HG03060 (cell line): ENCODE data around the gene OIP5.
A peak's percentile ranks its signal among the peaks of the same experiment; 100 is the strongest.
"Not testable (repeated sequence)": the region's sequence is repeated elsewhere in the genome, so short reads cannot be mapped to it uniquely, and the experiment has no call there.

Experiments used
- ATAC-seq: cut with Tn5 transposase; IDR thresholded peaks from one replicate; pipeline ENCODE4 v1.9.1; 2021; ENCODE audit warnings: low read depth, moderate number of reproducible peaks; ENCODE audit not compliant: unreplicated experiment

The OIP5 gene

DNA sequence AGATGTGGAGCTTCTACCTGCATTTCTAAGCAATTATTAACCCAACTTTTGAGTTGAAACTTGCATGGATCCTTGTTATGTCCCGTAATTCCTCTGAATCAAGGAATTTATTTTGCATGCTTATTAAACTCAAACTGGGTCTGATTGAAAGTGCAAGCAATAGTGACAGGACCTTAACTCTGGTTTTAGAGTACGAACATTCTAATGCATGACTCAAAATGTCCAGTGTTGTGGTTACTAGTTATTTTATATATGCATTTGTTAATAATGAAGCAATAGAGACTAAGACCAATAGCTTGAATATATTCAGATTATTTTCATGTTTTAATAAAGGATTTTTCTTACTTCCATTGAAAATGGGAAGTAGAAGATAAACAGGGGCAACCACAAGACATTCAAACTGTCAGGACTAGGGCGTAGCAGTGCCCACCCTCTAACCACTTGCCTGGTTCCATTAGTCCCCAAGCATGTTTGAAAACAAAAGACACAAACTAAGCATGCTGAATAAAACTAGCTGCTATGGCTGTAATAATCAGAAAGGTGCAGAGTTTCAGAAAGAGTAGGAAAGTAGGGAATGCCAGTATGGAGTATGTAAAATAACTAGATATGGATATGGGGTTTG lies 28.1 kb downstream of the OIP5 start:
- ATAC-seq: no peak

DNA sequence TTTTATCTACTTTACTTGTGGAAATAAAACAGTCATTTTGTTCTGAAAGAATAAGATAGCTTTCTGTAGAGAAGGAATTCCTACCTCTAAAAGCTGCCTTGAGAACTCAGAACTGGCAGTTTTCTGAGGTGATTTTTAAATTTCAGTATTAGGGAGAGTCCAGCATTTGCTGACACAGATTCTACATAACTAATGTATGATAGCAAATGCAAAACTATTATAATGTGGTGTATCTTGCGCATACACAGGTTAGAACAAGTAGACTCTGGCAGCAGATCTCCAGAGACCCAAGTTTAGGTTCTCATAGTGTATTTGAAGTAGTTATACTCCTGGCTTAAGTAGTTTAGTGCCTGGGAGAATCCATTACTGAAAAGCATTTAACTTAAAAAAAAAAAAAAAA lies 30.8 kb downstream of the OIP5 start:
- ATAC-seq: no peak

DNA sequence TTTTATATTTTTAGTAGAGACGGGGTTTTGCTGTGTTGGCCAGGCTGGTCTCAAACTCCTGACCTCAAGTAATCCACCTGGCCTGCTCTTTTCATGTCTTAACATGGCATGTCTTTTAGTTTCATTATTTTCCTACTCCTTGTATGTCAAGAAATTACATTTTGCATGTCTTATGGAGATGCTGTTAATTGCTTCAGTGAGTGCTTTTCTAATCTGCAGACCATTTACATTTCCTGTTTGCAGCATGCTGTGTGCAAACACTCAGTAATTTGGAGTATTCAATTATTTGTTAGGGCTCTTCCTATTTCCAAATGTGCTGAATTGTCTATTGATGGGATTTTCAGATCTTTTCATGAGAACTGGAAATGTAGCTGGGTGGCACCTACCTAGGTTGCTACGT lies 31.3 kb downstream of the OIP5 start:
- ATAC-seq: not testable (repeated sequence)

DNA sequence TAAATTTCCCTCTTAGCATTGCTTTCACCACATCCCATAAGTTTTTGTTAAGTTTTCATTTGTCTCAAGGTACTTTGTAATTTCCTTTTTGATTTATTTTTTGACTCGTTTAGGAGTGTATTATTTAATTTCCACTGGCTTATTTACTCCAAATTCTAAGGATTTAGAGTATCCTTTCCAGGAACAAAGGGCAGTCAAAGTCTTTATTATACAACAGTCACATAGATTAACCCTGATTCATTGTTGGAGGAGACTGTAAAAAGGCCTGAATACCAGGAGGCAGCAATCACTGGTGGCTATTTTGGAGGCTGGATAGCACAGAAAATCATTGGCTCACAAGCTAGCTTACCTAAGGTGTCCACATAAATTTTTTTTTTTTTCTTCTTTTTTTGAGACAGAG lies 39.9 kb downstream of the OIP5 start:
- ATAC-seq: no peak

DNA sequence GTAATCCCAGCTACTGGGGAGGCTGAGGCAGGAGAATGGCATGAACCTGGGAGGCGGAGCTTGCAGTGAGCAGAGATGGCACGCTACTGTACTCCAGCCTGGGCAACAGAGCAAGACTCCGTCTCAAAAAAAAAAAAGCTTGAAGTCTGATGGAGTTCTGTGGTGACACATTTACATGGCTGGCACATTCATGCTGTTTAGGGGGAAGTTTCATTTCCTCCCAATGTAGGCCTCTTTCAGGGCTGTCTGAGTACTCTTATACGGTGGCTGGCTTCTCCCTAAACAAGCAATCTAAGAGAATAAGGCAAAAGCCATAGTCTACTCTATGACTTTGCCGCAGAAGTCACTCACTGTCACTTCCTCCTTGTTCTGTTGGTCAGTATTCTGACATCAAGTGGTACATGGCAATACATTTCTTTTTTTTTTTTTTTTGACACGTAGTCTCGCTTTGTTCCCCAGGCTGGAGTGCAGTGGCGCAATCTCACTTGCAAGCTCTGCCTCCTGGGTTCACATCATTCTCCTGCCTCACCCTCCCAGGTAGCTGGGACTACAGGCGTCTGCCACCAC lies 41.2 kb downstream of the OIP5 start:
- ATAC-seq: peak; percentile 61

DNA sequence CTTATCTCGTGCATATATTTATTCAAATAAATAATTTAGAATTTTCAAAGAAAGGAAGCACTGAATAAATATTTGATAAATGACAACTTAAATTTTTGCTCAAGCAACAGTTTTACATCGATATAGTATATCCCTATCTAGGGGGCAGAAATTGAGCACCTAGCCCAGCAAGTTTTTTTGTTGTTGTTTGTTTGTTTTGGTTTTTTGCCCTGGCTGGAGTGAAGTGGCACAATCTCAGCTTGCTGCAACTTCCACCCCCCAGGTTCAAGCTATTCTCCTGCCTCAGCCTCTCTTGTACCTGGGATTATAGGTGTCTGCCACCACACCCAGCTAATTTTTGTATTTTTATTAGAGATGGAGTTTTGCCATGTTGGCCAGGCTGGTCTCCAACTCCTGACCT lies 42.4 kb downstream of the OIP5 start:
- ATAC-seq: no peak

DNA sequence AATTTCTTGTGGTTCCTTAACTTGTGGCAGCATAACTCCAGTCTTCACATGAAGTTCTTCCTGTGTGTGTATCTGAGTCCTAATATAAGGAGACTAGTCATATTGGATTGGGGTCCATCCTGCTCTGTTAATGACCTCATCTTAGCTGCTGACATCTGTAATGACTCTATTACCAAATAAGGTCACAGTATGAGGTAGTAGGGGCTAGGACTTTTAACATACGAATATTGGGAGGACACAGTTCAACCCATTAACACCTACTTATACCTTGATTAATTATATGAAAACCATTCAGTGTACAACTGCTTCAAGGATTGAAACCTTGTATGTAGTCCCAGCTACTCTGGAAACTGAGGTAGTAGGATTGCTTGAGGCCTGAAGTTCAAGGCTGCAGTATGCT lies 43.9 kb downstream of the OIP5 start:
- no peak for ATAC-seq

DNA sequence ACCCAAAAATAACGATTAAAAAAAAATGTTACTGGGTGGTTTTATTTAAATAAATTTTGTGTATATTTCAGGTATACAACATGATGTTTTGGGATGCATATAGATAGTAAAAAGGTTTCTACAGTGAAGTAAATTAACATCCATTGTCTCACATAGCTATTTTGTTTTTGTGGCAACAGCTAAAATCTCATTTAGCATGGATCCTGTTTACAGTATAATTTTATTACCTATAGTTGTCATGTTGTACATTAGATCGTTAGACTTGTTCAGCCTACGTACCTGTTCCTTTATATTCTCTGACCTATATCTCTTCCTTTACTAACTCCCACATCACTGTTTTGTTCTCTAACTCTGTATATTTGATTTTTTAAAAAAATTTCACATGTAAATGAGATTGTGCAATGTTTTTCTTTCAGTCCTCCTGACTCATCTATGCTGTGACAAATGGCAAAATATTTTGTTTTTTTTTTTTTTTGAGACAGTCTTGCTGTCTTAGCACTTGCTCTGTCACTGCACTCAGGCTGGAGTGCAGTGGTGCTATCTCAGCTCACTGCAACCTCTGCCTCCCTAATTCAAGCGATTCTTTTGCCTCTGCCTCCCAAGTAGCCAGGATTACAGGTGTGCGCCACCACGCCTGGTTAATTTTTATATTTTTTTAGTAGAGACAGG lies 45.6 kb downstream of the OIP5 start:
- no peak for ATAC-seq

DNA sequence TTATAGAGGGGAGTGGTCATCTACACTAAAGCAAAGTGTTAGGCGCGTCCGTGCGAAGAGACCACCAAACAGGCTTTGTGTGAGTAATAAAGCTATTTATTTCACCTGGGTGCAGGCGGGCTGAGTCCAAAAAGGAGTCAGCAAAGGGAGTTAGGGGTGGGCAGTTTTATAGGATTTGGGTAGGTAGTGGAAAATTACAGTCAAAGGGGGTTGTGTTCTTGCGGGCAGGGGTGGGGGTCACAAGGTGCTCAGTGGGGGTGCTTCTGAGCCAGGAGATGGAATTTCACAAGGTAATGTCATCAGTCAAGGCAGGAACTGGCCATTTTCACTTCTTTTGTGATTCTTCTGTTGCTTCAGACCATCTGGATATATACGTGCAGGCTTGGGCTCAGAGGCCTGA lies 47.1 kb downstream of the OIP5 start:
- ATAC-seq: no peak

DNA sequence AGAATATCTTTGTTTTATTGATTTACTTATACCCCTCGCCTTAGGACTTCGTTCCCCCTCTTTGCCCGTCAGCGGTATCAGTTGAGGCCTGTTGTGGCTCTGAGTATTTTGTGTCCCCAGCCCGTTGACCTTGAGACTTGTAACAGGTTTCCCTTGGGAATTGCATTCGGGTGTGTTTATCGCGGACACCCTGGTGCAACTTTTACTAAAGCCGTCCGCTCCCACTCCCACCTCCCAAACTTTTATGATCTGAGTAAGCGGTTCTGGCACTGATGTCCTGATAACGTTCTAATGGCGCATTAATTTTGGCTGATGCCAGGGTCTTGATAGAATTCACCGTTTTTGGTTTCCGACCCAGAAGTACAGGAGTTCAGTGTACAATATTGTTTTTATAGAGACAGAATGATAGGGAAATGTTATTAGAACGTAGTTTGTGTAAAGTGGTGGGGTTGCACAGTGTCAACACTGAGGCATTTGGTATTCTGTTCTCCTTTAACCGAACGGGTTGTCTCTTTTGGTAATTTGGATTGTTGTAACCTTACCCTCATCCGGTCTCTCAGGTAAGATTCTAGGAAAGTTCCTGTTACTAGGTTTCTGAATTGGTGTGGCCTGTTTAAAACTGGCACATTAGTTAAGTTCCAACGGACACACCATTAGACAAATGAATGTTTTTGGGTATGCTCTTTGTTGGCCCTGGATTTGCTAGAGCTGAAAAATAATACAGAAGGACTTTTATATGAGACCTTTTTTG lies 47.8 kb downstream of the OIP5 start:
- ATAC-seq: no peak

DNA sequence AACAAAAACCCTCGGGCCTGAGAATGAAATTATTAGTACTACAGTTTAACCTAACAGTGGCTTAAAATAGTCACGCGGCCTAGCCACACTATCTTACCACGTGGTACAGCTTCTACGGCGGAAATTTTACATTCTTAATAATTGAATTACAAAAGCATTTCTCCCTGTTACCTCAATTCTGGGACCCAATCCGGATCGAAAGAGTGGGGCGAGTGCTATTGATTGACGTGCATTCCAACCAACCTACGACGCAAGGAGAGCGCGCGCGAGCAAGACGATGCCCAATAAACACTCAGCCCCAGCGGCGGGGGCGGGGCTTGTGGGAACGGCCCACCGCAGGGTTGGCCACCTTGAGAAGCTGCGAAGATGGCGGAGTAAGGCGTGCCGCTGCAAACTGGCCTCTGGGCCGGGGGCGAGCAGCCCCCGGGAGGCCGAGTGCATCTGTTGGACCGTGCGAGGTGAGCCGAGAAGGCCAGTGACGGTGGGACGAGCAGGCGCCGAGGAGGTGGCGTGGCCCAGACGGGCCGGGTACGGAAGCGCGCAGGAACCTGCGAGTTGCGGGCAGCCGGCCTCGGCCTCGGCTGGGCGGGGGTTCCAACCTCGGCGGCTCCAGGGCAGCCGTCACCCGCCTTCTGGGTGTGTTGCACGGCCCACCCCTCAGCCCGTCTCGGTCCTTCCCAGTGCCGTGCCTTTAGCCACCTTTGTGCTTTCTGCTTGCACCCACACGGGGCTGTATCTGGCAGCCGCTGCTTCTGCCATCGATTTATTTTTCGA lies 48.6 kb downstream of the OIP5 start:
- peak; percentile 91 for ATAC-seq

DNA sequence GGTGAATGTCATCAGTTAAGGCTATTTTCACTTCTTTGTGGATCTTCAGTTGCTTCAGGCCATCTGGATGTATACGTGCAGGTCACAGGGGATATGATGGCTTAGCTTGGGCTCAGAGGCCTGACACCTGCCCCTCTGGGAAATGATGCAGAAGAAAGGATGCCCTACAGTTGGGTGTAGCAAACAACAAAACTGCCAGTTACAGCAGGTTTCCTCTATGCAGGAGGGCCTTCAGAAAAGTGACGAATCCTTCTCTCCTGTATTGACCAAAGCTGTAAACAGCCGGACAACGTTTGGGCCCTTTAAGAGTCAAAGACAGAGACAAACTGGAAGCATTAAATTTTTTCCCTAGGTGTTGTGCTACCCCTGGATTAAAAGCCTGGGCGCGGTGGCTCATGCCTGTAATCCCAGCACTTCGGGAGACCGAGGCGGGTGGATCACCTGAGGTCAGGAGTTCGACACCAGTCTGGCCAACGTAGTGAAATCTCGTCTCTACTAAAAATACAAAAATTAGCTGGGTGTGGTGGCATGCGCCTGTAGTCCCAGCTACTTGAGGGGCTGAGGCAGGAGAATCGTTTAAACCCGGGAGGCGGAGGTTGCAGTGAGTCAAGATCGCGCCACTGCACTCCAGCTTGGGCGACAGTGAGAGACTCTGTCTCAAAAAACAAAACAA lies 49.3 kb downstream of the OIP5 start:
- not testable (repeated sequence) for ATAC-seq

DNA sequence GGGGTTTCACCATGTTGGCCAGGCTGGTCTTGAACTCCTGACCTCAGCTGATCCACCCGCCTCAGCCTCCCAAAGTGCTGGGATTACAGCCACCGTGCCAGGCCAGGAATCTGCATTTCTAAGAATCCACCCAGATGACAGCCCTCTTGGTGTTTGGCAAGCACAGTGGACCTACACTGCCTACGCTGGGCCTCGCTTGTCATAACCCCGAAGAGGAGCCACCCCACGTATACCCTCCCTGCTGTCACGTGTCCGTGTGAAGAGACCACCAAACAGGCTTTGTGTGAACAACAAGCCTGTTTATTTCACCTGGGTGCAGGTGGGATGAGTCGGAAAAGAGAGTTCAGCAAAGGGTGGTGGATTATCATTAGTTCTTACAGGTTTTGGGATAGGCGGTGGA lies 50.0 kb downstream of the OIP5 start:
- not testable (repeated sequence) for ATAC-seq

DNA sequence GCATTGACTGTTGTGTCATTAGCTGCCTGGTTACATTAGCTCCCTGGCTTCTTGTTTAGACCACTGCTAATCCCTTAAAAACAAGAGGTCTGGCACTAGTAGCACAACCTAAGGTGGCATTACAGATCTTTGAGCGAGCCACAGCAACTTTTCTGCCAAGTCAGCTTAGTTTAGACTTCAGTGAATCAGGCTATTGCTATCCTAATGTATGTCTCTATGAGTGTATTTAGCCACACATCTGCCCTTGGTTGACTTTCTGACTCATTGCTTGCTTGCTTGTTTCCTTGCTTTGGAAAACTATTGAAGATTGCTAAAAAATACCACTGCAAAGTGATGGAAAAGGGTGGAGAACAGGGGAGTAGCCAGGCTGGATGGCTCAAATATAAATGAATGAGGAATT lies 51.2 kb downstream of the OIP5 start:
- no peak for ATAC-seq

DNA sequence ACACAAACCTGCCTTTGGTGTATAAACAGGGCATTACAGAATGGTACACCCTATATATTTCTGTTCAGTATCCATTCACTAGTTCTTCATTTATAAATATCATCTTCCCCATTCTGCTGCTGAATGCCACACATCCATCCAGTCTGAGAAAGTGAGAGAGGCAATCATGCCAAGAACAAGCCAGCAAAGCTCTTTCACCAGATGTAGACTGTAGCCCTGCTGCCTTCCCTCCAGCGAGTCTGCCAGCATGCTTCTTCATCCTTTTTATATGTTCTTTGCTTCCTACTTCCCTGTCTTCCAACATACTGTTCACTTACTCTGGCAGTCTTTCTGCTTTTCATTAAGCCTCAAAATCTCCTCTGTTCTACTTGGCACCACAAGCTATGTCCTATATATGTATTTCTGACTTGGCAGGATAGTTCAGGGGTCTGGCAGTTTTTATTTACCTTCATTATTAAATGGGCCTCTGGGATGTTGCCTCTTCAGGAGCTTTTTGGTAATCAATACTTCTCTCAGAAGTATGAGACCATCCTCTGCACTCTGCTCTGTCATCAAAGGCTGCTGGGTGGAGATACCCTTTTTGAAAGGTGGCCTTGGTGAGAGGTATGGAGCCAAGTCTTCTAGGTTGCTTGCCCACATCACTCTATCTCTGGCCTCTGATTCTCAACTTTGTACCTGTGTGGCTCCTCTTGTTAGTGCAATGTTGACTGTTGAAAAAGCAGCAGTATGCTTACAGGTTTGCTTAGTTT lies 52.7 kb downstream of the OIP5 start:
- no peak for ATAC-seq

DNA sequence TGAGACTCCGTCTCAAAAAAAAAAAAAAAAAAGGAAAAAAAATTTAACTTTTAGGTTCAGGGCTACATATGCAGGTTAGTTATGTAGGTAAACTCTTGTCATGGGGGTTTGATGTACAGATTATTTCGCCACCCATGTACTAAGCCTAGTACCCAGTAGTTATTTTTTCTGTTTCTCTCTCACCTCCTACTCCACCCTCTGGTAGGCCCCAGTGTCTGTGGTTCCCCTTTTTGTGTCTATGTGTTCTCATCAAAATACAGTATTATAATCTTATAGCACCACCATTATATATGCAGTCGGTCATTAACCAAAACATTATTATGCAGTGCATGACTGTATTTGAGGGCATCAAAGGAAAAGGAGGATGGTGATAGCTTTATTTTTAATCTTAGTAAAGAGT lies 54.1 kb downstream of the OIP5 start:
- ATAC-seq: no peak

DNA sequence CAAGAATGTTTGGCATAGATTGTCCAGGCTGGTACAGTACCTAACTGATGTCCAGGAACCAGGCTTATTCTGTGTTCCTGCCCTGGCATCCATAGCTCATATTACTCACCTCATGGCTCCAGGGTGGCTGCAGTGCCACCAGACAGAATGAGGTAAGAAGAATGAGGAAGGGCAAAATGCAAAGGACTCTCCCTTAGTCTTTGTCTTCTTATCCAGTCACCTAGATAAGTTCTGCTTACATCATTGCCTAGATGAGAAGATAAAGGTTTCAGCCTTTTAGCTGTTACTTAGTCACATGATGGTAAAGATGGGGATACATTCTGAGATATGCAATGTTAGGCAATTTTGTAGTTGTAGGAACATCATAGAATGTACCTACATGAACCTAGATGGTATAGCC lies 55.6 kb downstream of the OIP5 start:
- no peak for ATAC-seq

DNA sequence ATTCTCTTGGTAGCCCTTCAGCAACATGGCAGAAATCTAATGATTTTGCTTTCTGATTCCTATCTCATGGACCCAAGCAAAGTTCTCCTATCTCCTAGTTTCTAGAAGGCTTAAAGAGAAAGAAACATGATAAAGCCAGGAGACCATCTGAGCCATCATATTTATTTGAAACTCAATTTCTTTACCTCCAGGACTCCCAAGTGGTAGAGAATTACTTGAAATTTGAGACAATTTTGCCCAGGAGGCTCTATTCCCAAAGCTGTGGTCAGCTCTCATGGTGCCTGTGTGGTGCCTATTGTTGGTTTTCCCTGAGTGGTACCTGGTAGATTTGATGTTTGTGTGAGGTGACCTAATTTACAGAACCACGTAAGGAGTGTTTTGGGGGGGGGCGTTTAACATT lies 62.5 kb downstream of the OIP5 start:
- ATAC-seq: no peak

DNA sequence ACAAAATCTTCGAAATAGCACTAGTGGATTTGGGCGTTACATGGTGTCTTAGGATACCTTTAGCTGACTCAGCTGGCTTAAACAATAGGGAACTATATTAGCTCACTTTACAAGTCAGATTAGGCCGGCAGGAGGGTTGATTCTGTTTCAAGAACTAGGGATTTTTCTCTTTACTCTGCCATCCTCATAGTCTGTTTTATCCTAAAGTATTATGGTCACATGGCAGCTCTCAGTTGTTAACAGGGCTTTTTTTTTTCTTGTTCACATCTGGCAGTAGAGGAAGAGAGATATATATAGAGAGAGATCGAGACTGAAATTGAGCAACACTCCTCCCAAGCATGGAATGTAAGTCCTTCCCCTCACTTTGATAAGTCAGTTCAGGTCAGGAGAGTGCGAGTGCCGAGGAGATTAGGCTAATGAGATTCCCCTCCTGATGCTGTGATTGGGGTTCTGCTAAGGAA lies 68.5 kb downstream of the OIP5 start:
- no peak for ATAC-seq
